GM19025 (cell line): ENCODE measurements around the gene RBM46.

Source experiments
- ATAC-seq: cut with Tn5 transposase; IDR thresholded peaks from one replicate; pipeline ENCODE4 v1.9.1; 2021; ENCODE audit warnings: mild to moderate bottlenecking, low read depth, moderate library complexity; ENCODE audit not compliant: unreplicated experiment

RBM46 gene

GRCh38 chr4:154781126-154781982 is at the start of gene RBM46:
RBM46 (plus strand) TSS chr4:154781272; CDS start chr4:154796753, 15,481 bp downstream.
- no peak for ATAC-seq

- no peak for ATAC-seq
Measured at GRCh38 chr4:154731756-154732155, 49.3 kb upstream of the RBM46 start.

- no peak for ATAC-seq
Measured at GRCh38 chr4:154732669-154733068, 48.4 kb upstream of the RBM46 start.

GRCh38 chr4:154736770-154737169 is 44.3 kb upstream of the RBM46 start:
- ATAC-seq, result no peak

- ATAC-seq, result no peak
Measured at GRCh38 chr4:154738426-154738825, 42.6 kb upstream of the RBM46 start.

- ATAC-seq, result no peak
Measured at GRCh38 chr4:154739111-154739510, 42.0 kb upstream of the RBM46 start.

- ATAC-seq, result no peak
Measured at GRCh38 chr4:154740462-154740861, 40.6 kb upstream of the RBM46 start.

GRCh38 chr4:154741131-154741665 is 39.9 kb upstream of the RBM46 start:
- ATAC-seq, result no peak

- no peak for ATAC-seq
Measured at GRCh38 chr4:154741922-154742850, 38.9 kb upstream of the RBM46 start.

GRCh38 chr4:154743683-154744340 is 37.3 kb upstream of the RBM46 start, which contains the start of gene LRAT:
LRAT (plus strand) TSS chr4:154744000; CDS start chr4:154744327, 327 bp downstream.
- peak; percentile 74 for ATAC-seq

GRCh38 chr4:154744341-154744926 is 36.6 kb upstream of the RBM46 start:
- ATAC-seq, result no peak

- ATAC-seq, result no peak
Measured at GRCh38 chr4:154757713-154758112, 23.4 kb upstream of the RBM46 start.

GRCh38 chr4:154760895-154761294 is 20.2 kb upstream of the RBM46 start:
- no peak for ATAC-seq

- no peak for ATAC-seq
Measured at GRCh38 chr4:154778264-154778663, 2.8 kb upstream of the RBM46 start.

- no peak for ATAC-seq
Measured at GRCh38 chr4:154779362-154779947, 1.6 kb upstream of the RBM46 start.

- ATAC-seq, result no peak
Measured at GRCh38 chr4:154781983-154782293, 866 bp downstream of the RBM46 start.

- no peak for ATAC-seq
Measured at GRCh38 chr4:154807042-154807630, 26.1 kb downstream of the RBM46 start.

- ATAC-seq, result no peak
Measured at GRCh38 chr4:154818230-154818629, 37.2 kb downstream of the RBM46 start.

GRCh38 chr4:154822775-154823174 is 41.7 kb downstream of the RBM46 start:
- ATAC-seq, result no peak
